CD4-positive, alpha-beta T cell treated with Interleukin-21 for 1 hour (primary cell): ENCODE measurements around the gene AGRN.
"Not testable (repeated sequence)": the region's sequence is repeated elsewhere in the genome, so short reads cannot be mapped to it uniquely, and the experiment has no call there.

Experiments
- DNase-seq: peaks from one replicate; pipeline ENCODE4 v3.0.0-alpha.2; 2020

The AGRN gene

GRCh38 chr1:1094981-1095380 is 75.1 kb downstream of the AGRN start:
- no peak for DNase-seq

DNA sequence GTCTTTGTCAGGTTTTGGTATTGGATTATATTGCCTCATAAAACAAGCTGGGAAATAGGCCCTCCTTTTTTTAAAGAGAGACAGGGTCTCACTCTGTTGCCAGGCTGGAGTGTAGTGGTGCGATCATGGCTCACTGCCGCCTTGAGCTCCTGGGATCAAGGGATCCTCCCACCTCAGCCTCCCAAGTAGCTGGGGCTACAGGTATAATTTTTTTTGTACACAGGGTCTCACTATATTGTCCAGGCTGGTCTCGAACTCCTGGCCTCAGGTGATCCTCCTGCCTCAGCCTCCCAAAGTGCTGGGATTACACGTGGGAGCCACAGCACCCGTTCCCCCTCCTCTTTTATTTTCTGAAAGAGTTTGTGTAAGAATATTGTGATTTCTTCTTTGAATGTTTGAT is 76.2 kb downstream of the AGRN start:
- DNase-seq = not testable (repeated sequence)

- DNase-seq = no peak
These were observed 78.9 kb downstream of the AGRN start for GRCh38 chr1:1098681-1099421.

DNA sequence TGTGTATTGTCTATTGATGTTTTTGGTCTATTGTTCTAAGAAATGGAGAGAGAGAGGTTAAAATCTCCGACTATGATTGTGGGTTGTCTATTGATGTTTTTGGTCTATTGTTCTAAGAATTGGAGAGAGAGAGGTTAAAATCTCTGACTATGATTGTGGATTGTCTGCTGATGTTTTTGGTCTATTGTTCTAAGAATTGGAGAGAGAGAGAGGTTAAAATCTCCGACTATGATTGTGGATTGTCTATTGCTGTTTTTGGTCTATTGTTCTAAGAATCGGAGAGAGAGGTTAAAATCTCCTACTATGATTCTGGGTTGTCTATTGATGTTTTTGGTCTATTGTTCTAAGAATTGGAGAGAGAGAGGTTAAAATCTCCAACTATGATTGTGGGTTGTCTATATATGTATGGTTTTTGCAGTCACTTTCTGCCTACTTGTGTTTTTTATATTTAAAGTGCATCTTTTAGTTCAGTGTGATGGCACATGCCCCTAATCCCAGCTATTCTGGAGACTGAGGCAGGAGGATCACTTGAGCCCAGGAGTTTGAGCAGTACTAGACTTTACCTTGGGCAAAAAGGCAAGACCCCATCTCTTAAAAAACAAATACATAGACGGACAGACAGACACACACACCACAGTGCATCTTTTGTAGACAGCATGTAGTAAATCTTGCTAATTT is 79.7 kb downstream of the AGRN start:
- no peak for DNase-seq

DNA sequence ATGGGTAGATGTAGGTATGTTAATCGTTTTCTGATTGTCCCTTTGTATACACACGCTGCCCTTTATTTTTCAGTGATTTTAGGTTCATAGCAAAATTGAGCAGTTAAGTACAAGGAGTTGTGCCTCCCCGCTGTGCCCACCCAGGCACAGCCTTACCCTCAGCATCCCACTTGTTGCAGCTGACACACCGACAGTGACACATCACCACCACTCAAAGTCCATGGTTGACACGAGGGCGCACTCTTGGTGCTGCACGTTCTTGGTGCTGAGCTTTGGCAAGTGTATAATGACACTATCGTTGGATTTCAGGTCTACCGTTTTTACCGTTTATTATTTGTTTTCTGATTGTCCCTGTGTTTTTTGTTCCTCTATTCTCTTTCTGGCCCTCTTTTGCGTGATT is 80.4 kb downstream of the AGRN start:
- no peak for DNase-seq

DNA sequence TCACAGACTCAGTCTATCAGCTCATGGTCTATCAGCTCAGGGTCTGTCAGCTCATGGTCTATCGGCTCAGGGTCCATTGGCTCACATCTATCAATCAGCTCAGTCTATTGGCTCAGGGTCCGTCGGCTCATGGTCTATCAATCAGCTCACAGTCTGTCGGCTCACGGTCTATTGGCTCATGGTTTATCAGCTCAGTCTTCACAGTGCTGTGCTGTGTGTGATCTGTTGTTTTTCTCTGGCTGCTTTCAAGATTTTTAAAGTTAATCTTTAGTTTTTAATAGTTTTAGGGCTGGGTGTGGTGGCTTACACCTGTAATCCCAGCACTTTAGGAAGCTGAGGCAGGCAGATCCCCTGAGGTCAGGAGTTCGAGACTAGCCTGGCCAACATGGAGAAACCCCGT is 81.6 kb downstream of the AGRN start:
- DNase-seq = no peak

GRCh38 chr1:1104152-1104551 is 84.2 kb downstream of the AGRN start:
- peak; percentile 9 for DNase-seq
